Esophagus squamous epithelium (tissue), 5 donors: ENCODE measurements around the gene SMDT1. TPM values are rescaled to one million over a fixed set of nuclear protein-coding genes. Genes with fewer than 3 reads are reported as not detected.
"Not testable (repeated sequence)": the region's sequence is repeated elsewhere in the genome, so short reads cannot be mapped to it uniquely, and the experiment has no call there.

ENCODE experiments used
- DNase-seq: peaks from one replicate; lab custom pipeline; 2025; lab: John Stamatoyannopoulos, UW
- H3K27ac ChIP-seq, 4 donors: fragments of 200-600 bp; sonication (generic); one replicate each; pipeline ENCODE4 v1.5.1; 2016 to 2019; ENCODE audit warnings: mild to moderate bottlenecking in 1 of 4
- H3K27me3 ChIP-seq, 4 donors: fragments of 200-600 bp; sonication (generic); 1 replicate in 3 of 4; 2 replicates in 1 of 4; pipeline versions ENCODE4 v1.5.1 to v1.6.0; 2017 to 2021; ENCODE audit warnings: antibody characterized with exemption in 1 of 4
- H3K36me3 ChIP-seq, 3 donors: fragments of 200-600 bp; sonication (generic); one replicate each; pipeline ENCODE4 v1.5.1; 2016 to 2019
- H3K4me1 ChIP-seq, 3 donors: fragments of 200-600 bp; sonication (generic); one replicate each; pipeline ENCODE4 v1.5.1; 2017 to 2019
- H3K4me3 ChIP-seq, 4 donors: fragments of 200-600 bp; sonication (generic); 1 replicate in 3 of 4; 2 replicates in 1 of 4; pipeline ENCODE4 v1.5.1; 2016 to 2019; ENCODE audit warnings: mild to moderate bottlenecking in 2 of 4, moderate library complexity in 1 of 4
- H3K9me3 ChIP-seq, 3 donors: fragments of 200-600 bp; sonication (generic); one replicate each; pipeline ENCODE4 v1.5.1; 2016 to 2019
- CTCF ChIP-seq, 6 experiments: fragments of 450-650 bp in 4 of 6; fragments of 200-600 bp in 2 of 6; sonication (generic) in 2 of 6; IDR thresholded peaks; one replicate each; pipeline ENCODE4 v1.5.1; 2016 to 2019; ENCODE audit warnings: antibody characterized with exemption in 6 of 6, mild to moderate bottlenecking in 4 of 6, moderate library complexity in 4 of 6
- POLR2A ChIP-seq, 4 donors: fragments of 450-650 bp; IDR thresholded peaks; one replicate each; pipeline ENCODE4 v1.6.1; 2017; ENCODE audit warnings: antibody characterized with exemption in 4 of 4, mild to moderate bottlenecking in 4 of 4, moderate library complexity in 3 of 4
- WGBS, 2 donors: methylation state at CpG; one replicate each; pipeline ENCODE4 v1.1.5; 2018; 5-methylcytosine and 5-hydroxymethylcytosine counted together
- intact Hi-C: fragments of 100-400 bp; cut with DNase I; formaldehyde crosslinking; loops from one replicate; pipeline ENCODE4 v1.15.0; 2022
- small RNA-seq, 4 donors: library from RNA; depleted of rRNA; stranded (forward); fragments of <200 nt; gene quantifications; one replicate each; pipeline ENCODE3, GENCODE V24; 2016
- total RNA-seq, 4 donors: library from RNA; depleted of rRNA; stranded (reverse); fragments of >200 nt; gene quantifications; one replicate each; pipeline ENCODE4 v1.1.0, GENCODE V29; 2016
- donor health status: DM: yes; HTN: yes; CAD: no.

Gene SMDT1
- total RNA-seq, 4 donors from 2014 or later, result 4.9 to 15.4 (median 8.6) TPM

DNA sequence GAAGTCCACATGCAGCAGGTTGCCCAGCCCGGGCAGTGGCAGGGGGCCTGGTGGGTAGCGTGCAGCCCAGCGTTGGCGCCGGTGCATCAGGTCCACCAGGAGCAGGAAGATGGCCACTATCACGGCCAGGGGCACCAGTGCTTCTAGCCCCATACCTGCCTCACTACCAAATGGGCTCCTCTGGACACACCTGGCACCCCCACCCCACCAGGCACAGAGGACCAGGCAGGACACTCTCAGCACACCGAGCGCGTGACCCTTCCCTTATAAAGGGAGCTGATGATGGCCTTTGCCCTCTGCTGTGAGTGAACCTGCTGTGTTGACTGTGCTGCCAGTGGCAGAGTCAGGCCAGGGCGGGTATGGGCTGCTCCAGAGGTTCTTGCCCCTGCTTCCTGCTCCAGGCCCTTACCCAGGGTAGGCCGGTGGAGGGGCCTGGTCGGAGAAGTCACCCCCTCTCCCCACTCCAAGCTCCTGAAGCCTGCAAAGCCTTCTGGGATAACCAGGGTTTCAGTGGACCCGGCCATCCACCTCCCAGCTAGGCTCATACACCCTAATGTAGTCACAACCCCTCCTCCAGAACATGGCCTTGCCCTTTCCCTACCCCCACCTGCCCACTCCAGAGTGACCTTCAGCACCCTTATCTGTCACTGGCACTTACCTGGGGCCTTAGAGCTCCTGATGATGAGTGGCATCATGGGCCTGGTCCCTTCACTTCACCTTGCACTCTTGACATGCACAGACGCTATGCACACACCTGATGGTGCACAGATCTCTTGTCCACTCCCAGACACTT is 51.3 kb downstream of the SMDT1 start, which contains the start of gene CYP2D6:
Gene CYP2D6 (minus strand): TSS at position 172 of the 793 bp plus-strand sequence. CDS start 19 bp downstream, at position 153.
- WGBS, 2 donors, result 55 to 76% methylated on average over 4 to 5 of the region's 14 CpGs
- intact Hi-C loops, H3K27me3 ChIP-seq, H3K36me3 ChIP-seq, H3K9me3 ChIP-seq, DNase-seq, H3K27ac ChIP-seq, H3K4me3 ChIP-seq, H3K4me1 ChIP-seq: not testable (repeated sequence)

DNA sequence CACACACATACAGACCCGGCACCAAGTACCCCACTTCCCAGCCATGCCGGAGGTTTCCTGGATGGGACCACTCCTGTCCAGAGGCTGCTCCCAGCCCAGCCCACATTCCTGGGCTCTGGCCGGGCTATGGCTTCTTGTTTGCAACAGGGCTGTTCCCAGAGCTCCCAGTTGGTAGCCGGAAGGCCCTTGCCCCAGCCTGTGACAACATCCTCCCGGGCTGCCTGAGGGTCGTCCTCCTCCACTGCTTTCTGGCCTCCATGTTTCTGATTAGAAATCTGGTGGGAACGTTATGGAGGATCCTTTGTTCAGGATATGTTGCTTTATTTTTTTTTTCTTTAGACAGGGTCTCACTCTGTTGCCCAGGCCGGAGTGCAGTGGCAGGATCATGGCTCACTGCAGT is 52.1 kb downstream of the SMDT1 start:
- intact Hi-C loops, result no loop called here
- no peaks in the 10 kb centered on the region for H3K9me3 ChIP-seq
- no peaks in the 10 kb centered on the region for H3K36me3 ChIP-seq
- no peak for TF ChIP-seq POLR2A (IDR thresholded peaks at IDR 0.05)
- no peak for TF ChIP-seq CTCF (IDR thresholded peaks at IDR 0.05)
- no peak overlapping the region for H3K4me3 ChIP-seq
- 57 to 65% methylated on average over 6 to 8 of the region's 8 CpGs for WGBS, 2 donors
- H3K27me3 ChIP-seq, result no peaks in the 10 kb centered on the region
- no peak overlapping the region for H3K27ac ChIP-seq
- DNase-seq, result no peak
- peaks cover 0 to 5% (median 0%) of the 10 kb centered on the region in 3 donors for H3K4me1 ChIP-seq

DNA sequence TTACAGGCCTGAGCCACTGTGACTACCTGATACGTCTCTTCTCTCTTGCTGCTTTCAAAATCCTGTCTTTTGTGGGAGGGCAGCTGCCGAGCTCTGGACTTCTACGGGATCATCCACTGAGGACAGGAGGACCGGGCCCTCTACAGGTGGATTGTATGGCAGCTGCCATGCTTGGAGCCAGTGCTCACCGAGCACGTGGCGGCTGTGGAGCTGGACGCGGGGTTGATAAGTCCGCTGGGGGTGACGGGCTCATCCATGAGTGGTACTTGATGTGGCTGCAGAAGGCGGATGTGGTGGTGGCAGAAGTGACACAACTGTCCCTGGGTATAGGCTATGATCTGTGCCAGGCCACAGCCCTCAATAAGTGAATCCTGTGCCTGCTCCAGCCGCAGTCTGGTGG is 53.0 kb downstream of the SMDT1 start:
- DNase-seq, result no peak
- H3K36me3 ChIP-seq, result no peaks in the 10 kb centered on the region
- intact Hi-C loops, result no loop called here
- 75 to 83% methylated on average over 1 to 2 of the region's 13 CpGs for WGBS, 2 donors
- TF ChIP-seq CTCF (IDR thresholded peaks at IDR 0.05), result no peak
- no peak for TF ChIP-seq POLR2A (IDR thresholded peaks at IDR 0.05)
- H3K4me1 ChIP-seq, result peaks cover 0 to 5% (median 0%) of the 10 kb centered on the region in 3 donors
- no peaks in the 10 kb centered on the region for H3K9me3 ChIP-seq
- H3K4me3 ChIP-seq, result no peak overlapping the region
- H3K27me3 ChIP-seq, result no peaks in the 10 kb centered on the region
- H3K27ac ChIP-seq, result no peak overlapping the region

Small RNA genes lying within 50 kb of the gene (small RNA-seq; reads per million reads assigned to genes)
- 0 reads per million in 4 donors for gene SNORD13P1

Other genes starting within 250 kb of the SMDT1 start
- 100 to 1,000 TPM in 2 of 4 donors, 10 to 100 TPM in 2; 72.8 to 138 (median 98.6) TPM for gene SREBF2, start 246.6 kb upstream of the SMDT1 start, total RNA-seq
- not detected for gene SHISA8, start 164.6 kb upstream of the SMDT1 start, total RNA-seq
- gene TNFRSF13C, start 152.9 kb upstream of the SMDT1 start, total RNA-seq, result 1 to 10 TPM in 1 of 4 donors, under 1 TPM in 3; 0.19 to 1.9 (median 0.32) TPM
- gene CENPM, start 132.5 kb upstream of the SMDT1 start, total RNA-seq, result 10 to 100 TPM in 2 of 4 donors, 1 to 10 TPM in 2; 6.9 to 12.6 (median 10.5) TPM
- 1 to 10 TPM in 1 of 4 donors, under 1 TPM in 3; 0.04 to 1.1 (median 0.34) TPM for gene SEPTIN3, start 110.3 kb upstream of the SMDT1 start, total RNA-seq
- gene WBP2NL, start 80.9 kb upstream of the SMDT1 start, total RNA-seq, result under 1 TPM in 2 of 4 donors, not detected in 2; 0.08 to 0.95 TPM
- 10 to 100 TPM; 14.9 to 24.8 (median 19.9) TPM for gene NAGA, start 8.9 kb upstream of the SMDT1 start, total RNA-seq
- 10 to 100 TPM in 2 of 4 donors, 1 to 10 TPM in 2; 6.3 to 14.5 (median 9.5) TPM for gene PHETA2, start 5.5 kb upstream of the SMDT1 start, total RNA-seq
- 10 to 100 TPM; 65.0 to 72.4 (median 67.1) TPM for gene NDUFA6, start 11.1 kb downstream of the SMDT1 start, total RNA-seq
- gene CYP2D6, start 51.1 kb downstream of the SMDT1 start, total RNA-seq, result 1 to 10 TPM in 2 of 4 donors, under 1 TPM in 2; 0.35 to 1.5 (median 1.2) TPM
- 10 to 100 TPM; 40.2 to 52.5 (median 41.0) TPM for gene TCF20, start 191.0 kb downstream of the SMDT1 start, total RNA-seq